Stomach smooth muscle (tissue), 2 donors: ENCODE measurements around the gene NUP85.
"Not testable (repeated sequence)": the region's sequence is repeated elsewhere in the genome, so short reads cannot be mapped to it uniquely, and the experiment has no call there.

Experiments used
- H3K27ac ChIP-seq: one replicate; pipeline ENCODE4 v1.7.0; 2013; ENCODE audit warnings: mild to moderate bottlenecking, low read length, inconsistent platforms
- H3K27me3 ChIP-seq, 2 donors: one replicate each; pipeline ENCODE4 v1.7.0; 2013; ENCODE audit warnings: low read length in 2 of 2; ENCODE audit not compliant: insufficient read depth in 2 of 2, control insufficient read depth in 1 of 2
- H3K36me3 ChIP-seq, 2 donors: one replicate each; pipeline ENCODE4 v1.7.0; 2013; ENCODE audit warnings: low read length in 2 of 2; ENCODE audit not compliant: control insufficient read depth in 2 of 2, insufficient read depth in 2 of 2
- H3K4me1 ChIP-seq: one replicate; pipeline ENCODE4 v1.7.0; 2013; ENCODE audit warnings: low read length; ENCODE audit not compliant: control insufficient read depth, insufficient read depth
- H3K4me3 ChIP-seq, 2 donors: one replicate each; pipeline ENCODE4 v1.7.0; 2013; ENCODE audit warnings: low read length in 2 of 2
- H3K9ac ChIP-seq, 2 donors: one replicate each; pipeline ENCODE4 v1.7.0; 2013; ENCODE audit warnings: low read length in 2 of 2, mild to moderate bottlenecking in 1 of 2
- H3K9me3 ChIP-seq, 2 donors: one replicate each; pipeline ENCODE4 v1.7.0; 2013; ENCODE audit warnings: low read length in 2 of 2; ENCODE audit not compliant: control insufficient read depth in 2 of 2
- donor health status: healthy.
- donor health status: Pancreatic carcinoma.

NUP85 gene

DNA sequence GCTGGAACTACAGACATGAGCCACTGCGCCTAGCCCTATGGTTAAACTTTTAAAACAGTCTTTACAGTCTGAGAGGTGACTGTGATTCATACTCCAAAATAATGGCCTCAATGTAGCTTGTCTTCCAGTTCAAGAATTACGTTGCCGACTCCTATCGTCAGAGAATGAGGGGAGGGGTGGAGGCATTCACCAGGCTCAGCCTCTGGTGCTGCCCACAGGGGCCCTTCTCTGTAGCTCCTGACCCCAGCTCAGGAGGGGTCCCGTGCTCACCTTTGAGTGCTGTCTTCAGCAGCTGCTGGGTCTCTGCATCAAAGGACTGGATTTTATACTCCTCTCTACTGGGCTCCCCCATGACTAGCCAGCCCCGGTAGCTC lies 64.4 kb downstream of the NUP85 start:
- Histone ChIP-seq H3K27ac (peak overlapping the region; percentile 85), H3K27me3 (no peaks in the 10 kb centered on the region), H3K4me3 (peak overlapping the region; percentile 79 to 86), H3K9me3 (no peaks in the 10 kb centered on the region), H3K4me1 (peaks cover 38% of the 10 kb centered on the region), H3K9ac (peak overlapping the region; percentile 88 to 90), H3K36me3 (peaks cover 20 to 23% of the 10 kb centered on the region in 2 donors)

DNA sequence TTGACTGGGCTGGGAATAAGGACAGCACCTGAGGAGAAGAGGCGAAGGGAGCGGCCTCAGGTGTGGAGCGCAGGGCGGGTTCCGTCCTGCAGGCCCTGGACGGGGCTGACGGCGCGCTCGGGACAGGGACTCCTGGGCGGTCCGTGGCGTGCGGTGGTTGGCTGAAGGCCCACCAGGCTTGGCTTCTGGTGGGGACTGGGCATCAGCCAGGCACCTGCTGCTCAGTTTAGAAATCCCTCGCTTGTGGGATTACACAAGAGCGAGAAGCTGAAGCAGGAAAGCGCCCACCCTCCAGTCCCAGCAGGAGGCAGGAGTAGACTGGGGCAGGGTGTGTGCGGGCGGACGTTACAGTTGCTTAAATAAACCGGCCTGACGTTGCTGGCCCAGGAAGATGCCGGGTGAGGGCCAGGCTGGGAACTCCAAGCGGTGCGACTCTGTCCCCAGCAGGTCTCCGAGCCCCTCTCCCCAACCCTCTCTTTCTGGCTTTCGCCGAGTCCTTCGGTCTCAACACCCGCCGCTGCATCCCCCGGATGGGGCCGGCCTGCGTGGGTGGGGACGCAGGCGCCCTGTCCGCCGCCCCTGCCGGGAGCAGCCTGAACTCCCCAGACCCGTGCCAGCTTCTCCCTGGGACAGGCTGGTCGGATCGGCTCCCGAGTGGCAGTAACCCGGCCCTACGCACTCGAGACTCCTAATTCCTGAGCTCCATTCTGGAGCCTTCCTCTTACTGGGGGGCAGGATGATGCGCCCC lies 64.9 kb downstream of the NUP85 start:
- peaks cover 38% of the 10 kb centered on the region for H3K4me1 ChIP-seq

DNA sequence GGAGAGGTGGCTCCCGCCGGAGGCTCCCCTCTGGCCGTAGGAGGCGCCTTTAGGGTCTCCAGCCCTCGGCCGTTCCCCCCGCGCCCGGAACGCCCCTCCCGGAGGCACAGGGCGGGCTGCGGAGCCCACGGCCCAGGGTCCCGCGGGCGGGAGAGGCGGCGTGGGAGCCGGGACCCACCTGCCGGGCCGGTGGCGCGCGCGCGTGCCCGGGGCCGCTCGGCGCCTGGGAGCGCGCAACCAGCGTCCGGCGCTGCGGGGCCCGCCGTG lies 65.4 kb downstream of the NUP85 start, which contains the start of gene MIF4GD:
MIF4GD (minus strand) TSS at position 266 of the 267 bp plus-strand sequence. CDS start 1,036 bp downstream, outside the sequence.
- H3K4me1 ChIP-seq, result peaks cover 38% of the 10 kb centered on the region

More for the DNA sequence above, 64.9 kb downstream of the NUP85 start:
- H3K9ac ChIP-seq, result peak overlapping the region; percentile 88 to 90
- H3K27ac ChIP-seq, result peak overlapping the region; percentile 85
- no peaks in the 10 kb centered on the region for H3K9me3 ChIP-seq
- no peaks in the 10 kb centered on the region for H3K27me3 ChIP-seq
- peaks cover 18 to 20% of the 10 kb centered on the region in 2 donors for H3K36me3 ChIP-seq
- H3K4me3 ChIP-seq, result peak overlapping the region; percentile 79 to 86

DNA sequence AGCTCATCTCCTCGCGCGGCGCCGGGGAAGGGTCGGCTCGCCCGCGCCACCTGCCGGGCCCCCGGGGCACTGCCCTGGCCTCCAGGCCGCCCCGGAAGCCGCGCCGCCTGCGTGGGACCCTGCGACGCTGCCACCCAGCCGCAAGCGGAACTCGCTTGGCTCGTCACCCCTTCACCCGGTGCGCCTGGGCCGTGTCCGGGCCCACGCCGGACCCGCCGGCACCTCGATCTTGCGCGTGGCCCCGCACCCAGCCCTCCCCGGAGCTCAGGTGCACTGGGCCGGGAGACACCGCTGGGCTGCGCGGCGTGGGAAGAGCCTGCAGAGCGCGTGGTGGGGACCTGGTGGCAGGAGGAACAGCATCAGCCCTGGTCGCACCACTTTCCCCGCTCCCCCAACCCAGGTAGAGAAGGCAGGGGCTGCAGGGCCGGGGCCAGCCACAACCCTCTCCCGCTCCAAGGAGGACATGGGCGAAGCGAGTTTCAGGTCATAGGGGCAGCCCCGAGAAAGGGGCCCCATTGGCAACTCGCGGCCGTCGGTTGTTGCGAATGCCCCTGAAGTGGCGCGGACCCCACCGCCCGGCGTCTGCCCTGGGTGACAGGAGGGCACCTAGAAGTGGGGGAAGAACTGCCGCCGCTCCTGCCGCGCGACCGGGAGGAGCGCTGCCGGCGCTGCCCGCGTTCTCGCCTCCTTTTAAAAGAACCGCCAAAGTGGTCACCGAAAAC lies 65.9 kb downstream of the NUP85 start:
- Histone ChIP-seq H3K36me3 (peaks cover 8 to 10% of the 10 kb centered on the region in 2 donors), H3K9me3 (no peaks in the 10 kb centered on the region), H3K4me3 (peak overlapping the region; percentile 64 to 86), H3K27me3 (no peaks in the 10 kb centered on the region), H3K4me1 (peaks cover 38% of the 10 kb centered on the region), H3K27ac (peak overlapping the region; percentile 53), H3K9ac (peak overlapping the region; percentile 65 to 66)

More for the DNA sequence above, 65.4 kb downstream of the NUP85 start, which contains the start of gene MIF4GD:
- no peaks in the 10 kb centered on the region for H3K27me3 ChIP-seq
- H3K9me3 ChIP-seq, result no peaks in the 10 kb centered on the region
- H3K4me3 ChIP-seq, result peak within 1 kb of the TSS; percentile 79 to 86
- H3K36me3 ChIP-seq, result peaks cover 13 to 15% of the 10 kb centered on the region in 2 donors
- peak within 1 kb of the TSS; percentile 88 to 90 for H3K9ac ChIP-seq
- H3K27ac ChIP-seq, result peak within 1 kb of the TSS; percentile 85

DNA sequence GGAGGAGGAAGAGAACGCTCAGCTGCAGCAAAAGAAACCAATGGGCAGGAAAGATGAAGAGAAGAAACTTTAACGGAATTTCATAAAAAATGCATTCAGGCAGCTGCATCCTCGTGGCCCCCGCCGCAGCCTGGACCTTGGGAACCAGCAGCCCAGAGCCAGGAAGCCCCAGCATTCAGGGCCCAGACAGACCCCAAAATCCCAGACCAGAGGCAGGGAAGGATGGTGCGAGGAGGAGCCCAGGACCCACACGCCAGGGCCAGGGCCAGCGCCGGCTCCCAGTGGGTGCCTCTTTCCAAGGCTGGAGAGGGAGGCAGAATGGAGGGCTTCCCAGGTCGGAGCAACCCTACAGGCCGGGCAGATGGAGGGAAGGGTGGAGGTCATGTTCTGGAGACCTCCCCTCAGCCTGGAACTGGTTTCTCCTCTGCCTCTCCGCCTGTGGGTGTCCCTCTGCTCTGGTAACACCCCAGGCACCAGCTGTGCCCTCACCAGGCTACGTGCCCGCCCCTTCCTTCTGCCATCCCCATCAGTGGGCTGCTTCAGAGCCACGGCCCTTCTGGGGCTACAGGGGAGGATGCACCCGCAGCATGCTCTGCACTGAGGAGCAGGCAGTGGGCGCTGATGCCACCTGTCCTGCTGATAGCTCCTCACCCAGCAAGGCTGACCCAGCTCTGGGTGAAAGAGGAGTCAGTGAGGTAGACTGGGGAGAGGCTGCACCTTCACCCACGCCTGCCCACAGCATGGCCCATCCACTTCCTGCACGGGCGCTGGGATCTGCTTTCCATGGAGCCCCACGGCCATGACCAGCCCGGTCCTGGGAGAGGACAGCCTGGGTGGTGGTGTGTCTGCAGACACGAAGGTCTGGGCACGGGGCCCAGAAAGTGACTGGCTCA lies 66.7 kb downstream of the NUP85 start:
- Histone ChIP-seq H3K4me1 (peaks cover 38% of the 10 kb centered on the region), H3K36me3 (peaks cover 0 to 2% of the 10 kb centered on the region in 2 donors), H3K4me3 (peak overlapping the region; percentile 64 to 86), H3K9me3 (no peaks in the 10 kb centered on the region), H3K9ac (peak overlapping the region; percentile 29 to 65), H3K27ac (peak overlapping the region; percentile 58), H3K27me3 (no peaks in the 10 kb centered on the region)

DNA sequence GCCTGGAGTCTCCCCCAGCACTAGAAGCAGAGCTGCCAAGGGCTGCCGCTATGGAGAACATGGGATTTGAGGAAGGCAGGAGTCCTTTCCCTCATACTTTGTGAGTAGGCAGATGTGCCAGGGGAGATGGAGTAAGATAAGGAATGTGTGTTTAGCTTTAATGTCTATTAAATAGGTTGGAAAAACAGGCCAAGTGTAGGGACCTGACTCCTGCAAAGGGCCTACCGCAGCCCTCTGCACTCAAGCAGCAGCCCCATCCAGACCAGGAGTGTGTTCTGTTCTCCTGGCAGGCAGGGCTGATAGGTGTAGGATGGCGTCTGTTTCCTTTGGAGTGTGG lies 67.3 kb downstream of the NUP85 start:
- no peaks in the 10 kb centered on the region for H3K9me3 ChIP-seq
- H3K36me3 ChIP-seq, result no peaks in the 10 kb centered on the region
- H3K4me1 ChIP-seq, result peaks cover 35% of the 10 kb centered on the region
- peak overlapping the region in 1 of 2 donors; percentile 40 for H3K4me3 ChIP-seq
- H3K27ac ChIP-seq, result peak overlapping the region; percentile 58
- peak overlapping the region in 1 of 2 donors; percentile 28 for H3K9ac ChIP-seq
- H3K27me3 ChIP-seq, result no peaks in the 10 kb centered on the region

DNA sequence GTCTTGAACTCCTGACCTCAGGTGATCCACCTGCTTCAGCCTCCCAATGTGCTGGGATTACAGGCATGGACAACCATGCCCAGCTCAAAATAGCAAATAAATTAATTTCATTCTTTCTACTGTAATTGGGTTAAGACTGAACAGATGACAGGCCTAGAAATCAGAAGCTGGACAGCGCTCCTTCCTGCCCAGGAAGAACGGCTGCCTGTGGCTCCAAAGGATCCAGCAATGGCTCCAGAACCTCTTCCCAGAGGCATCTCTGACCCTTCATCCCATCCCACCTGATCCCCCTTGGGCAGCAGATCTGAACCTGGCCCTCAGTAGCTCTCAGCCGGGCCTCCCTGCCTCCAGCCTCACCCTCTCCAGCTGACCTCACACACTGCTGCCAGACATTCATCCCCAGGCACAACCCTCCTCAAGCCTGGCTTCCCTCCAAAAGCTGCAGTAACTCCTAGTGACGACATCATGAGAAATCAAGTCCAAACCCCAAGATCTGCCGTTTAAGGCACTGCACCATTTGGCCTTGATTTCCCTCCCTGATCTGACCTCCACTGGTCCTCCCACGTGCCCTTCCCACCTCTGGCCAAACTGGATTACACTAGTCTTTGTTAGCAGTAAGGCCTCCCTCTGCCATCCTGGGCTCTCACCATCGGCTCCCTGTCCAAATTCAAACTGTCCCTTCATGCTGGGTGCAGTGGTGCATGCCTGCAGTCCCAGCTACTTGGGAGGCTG lies 68.7 kb downstream of the NUP85 start:
- H3K4me1 ChIP-seq, result peaks cover 35% of the 10 kb centered on the region

DNA sequence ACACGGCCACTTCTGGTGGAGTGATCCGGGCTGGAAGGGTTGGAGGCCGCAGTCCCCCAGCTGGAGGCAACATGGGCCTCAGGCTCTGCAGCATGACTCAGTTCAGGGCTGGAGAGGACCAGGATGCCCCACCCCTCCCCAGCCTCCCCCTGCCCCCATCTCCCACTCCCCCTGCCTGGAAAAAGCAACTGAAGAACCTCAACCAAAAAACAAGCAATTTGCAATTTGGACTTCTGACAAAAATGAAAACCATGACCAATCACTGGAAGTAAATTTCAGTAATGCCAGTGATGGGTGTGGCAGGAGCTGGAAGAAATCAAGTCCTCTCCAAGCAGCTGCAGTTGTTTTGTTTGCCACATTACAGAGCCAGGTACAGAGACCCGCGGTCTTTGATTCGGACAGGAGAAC lies 72.2 kb downstream of the NUP85 start:
- Histone ChIP-seq H3K27me3 (no peaks in the 10 kb centered on the region), H3K27ac (no peak overlapping the region), H3K36me3 (peaks cover 0 to 3% of the 10 kb centered on the region in 2 donors), H3K9me3 (no peaks in the 10 kb centered on the region), H3K4me3 (no peak overlapping the region), H3K9ac (no peak overlapping the region), H3K4me1 (peaks cover 12% of the 10 kb centered on the region)

More for the DNA sequence above, 68.7 kb downstream of the NUP85 start:
- Histone ChIP-seq H3K27me3 (no peaks in the 10 kb centered on the region), H3K27ac (no peak overlapping the region), H3K9me3 (no peaks in the 10 kb centered on the region), H3K4me3 (no peak overlapping the region), H3K9ac (no peak overlapping the region), H3K36me3 (no peaks in the 10 kb centered on the region)

DNA sequence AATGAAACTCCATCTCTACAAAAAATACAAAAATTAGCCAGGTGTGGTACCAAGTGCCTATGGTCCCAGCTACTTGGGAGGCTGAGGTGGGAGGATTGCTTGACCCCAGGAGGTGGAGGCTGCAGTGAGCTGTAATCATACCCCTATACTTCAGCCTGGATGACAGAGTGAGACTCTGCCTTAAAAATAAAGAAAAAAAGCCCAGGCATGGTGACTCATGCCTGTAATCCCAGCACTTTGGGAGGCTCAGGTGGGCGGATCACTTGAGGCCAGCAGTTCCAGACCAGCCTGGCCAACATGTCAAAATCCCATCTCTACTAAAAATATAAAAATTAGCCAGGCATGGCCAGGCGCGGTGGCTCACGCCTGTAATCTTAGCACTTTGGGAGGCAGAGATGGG lies 74.7 kb downstream of the NUP85 start:
- not testable (repeated sequence) for H3K9ac ChIP-seq, H3K9me3 ChIP-seq, H3K27me3 ChIP-seq, H3K4me1 ChIP-seq, H3K27ac ChIP-seq, H3K36me3 ChIP-seq, H3K4me3 ChIP-seq

DNA sequence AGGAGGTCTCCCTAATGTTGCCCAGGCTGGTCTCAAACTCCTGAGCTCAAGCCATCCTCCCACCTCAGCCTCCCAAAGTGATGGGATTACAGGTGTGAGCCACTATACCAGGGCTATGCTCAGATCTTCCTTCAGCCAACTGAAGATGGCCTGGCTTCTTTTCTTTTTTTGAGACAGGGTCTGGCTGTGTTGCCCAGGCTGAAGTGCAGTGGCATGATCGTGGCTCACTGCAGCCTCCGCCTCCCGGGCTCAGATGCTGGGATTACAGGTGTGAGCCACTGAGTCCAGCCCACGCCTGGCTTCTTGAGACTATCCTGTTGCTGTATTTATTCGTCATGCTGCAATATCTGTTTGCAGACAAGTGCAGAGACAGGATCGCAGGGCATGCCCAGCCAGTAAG lies 79.6 kb downstream of the NUP85 start:
- no peak overlapping the region for H3K4me3 ChIP-seq
- no peaks in the 10 kb centered on the region for H3K27me3 ChIP-seq
- H3K27ac ChIP-seq, result no peak overlapping the region
- H3K9ac ChIP-seq, result no peak overlapping the region
- peaks cover 5% of the 10 kb centered on the region for H3K4me1 ChIP-seq
- H3K36me3 ChIP-seq, result peaks cover 5 to 15% of the 10 kb centered on the region in 2 donors
- no peaks in the 10 kb centered on the region for H3K9me3 ChIP-seq
